Stimulated activated CD4-positive, alpha-beta T cell treated with anti-CD3 and anti-CD28 coated beads, Interleukin-15, amount 100 ng/mL, for 48 hours (primary cell): Measurements from ENCODE around the gene GLCE.
"Not testable (repeated sequence)": the region's sequence is repeated elsewhere in the genome, so short reads cannot be mapped to it uniquely, and the experiment has no call there.

Experiments
- DNase-seq, 2 donors: peaks; one replicate each; pipeline ENCODE4 v3.0.0-alpha.2; 2020; ENCODE audit warnings: low read depth in 2 of 2

Gene GLCE

DNA sequence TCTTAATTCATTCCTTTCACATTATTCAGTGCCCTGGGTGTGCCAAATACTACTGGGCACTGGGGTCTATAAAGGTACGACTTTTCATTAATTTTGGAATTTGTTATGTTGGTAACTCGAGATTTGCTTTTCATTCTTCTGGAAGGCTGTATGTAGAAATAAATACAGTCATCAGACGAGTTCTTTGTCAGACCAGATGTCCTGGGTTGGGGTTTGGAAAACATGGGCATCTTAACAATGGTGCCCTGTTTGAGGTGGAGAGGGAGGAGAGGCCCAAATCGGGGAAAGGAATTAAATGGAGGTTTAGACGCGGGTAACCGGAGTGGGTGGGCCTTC lies 662 bp upstream of the GLCE start:
- DNase-seq = no peak

DNA sequence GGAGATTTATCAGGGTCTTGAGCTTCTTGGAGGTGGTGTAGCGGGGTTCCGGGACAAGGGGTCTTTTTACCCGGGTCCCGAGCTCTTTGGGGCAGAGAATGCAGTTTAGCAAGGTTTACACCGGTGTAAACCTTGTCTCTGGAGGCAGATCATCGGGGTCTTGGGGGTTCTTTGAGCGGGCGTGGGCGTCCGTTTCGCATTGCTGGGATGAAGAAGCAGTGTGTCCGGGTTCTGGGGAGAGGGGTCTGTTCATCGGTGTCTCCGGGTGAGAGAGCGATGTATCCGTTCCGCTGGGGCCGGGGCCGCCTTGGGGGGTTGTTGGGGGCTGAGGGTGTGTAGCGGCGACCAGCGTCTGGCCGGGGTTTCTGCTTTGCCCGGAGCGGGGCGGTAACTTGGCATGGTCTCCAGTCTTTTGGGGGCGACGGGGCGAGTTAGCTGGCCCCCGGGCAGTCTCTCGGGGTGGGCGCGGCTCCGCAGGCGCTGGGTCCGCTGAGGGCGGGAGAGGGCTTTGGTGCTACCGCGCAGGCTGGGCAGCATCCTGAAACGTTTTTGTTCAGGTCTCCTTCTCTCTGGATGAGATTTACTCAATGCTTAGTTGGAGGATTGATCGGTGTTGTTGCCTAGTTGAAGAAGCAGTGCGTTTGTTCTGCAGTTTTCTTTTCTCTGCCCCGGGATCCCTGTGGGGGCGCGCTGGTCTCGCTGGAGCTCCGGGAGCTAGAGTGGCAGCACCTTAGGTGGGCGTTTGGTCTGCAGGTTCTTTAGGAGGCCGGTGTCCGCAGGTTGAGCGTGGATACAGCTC lies 843 bp downstream of the GLCE start:
- peak in 1 of 2 donors; percentile 3 for DNase-seq

DNA sequence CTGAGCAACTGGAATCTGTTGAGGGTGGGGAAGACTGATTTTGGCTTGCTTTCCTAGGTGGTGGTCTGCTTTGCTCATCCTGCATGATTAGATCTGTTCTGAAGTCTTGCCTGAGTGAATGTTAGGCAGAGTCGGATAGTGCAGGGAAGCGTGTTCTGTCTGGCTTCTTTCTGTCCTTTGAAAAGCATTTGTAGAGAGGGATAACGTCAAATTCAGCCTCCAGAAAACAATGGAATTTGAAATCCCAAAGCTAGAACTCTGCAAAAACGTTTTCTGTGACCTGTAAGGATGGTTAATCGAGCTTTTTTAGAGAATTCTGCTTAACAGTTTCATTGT lies 1.4 kb downstream of the GLCE start:
- DNase-seq = no peak

DNA sequence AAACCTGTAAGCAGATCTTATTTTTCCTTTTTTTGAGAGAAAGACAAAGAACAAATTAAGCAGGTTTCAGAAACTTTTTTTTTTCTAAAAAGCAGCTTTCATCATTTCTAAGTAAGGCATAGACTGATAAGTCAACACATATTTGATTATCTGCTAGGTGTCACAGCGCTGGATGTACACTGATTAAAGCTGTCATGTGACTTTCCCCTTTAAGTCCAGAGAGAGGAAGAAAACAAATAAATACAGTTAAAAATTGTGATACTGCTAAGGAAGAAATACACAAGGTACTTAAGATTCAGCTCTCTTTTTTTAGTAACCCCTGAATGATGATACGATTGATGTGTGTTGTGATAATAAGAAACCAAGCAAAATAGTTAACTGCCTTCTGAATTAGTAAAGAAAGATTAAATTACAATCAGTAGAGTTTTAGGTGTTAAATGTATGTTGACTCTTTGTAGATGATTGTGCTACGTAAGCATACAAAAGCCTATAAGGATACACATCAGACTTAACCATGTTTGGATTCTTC lies 2.8 kb downstream of the GLCE start:
- no peak for DNase-seq

- DNase-seq = no peak
These were observed 4.6 kb downstream of the GLCE start for GRCh38 chr15:69164807-69165636.

GRCh38 chr15:69165637-69166025 lies 5.2 kb downstream of the GLCE start:
- no peak for DNase-seq

DNA sequence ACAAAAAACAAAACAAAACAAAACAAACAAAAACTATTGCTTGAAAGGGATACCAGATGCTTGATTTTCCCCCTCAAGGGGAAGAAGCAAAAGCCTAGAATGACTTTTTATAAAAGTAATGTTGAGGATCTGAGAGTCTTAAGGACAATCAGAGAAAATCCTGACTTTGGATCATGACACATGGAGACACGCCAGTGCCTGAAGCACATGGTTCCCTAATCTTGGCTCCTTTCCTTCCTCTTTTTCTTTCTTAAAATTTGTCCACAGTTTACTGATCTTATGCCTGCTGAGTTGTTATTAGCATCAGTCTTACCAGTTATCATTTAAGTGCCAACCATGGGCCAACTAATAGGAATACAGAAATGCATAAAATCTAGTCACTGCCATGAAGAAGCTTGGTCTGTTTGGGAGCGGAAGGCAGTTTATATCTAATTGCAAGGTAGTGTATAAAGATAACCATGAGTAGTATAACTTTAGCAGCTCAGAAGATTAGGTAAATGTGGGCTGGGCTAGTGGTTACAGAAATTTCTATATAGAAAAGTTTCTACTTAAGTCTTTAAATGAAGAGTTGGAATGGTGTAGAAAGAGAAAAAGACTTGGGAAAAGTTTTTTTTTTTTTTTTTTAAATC lies 6.9 kb downstream of the GLCE start:
- DNase-seq = no peak

- not testable (repeated sequence) for DNase-seq
These were observed 7.9 kb downstream of the GLCE start for GRCh38 chr15:69168361-69168760.

GRCh38 chr15:69169540-69169939 lies 9.1 kb downstream of the GLCE start:
- not testable (repeated sequence) for DNase-seq

- no peak for DNase-seq
These were observed 10.2 kb downstream of the GLCE start for GRCh38 chr15:69170597-69170996.

- DNase-seq = no peak
These were observed 12.4 kb downstream of the GLCE start for GRCh38 chr15:69172847-69173246.

GRCh38 chr15:69175536-69175935 lies 15.1 kb downstream of the GLCE start:
- no peak for DNase-seq

GRCh38 chr15:69181424-69181823 lies 21.0 kb downstream of the GLCE start:
- no peak for DNase-seq

DNA sequence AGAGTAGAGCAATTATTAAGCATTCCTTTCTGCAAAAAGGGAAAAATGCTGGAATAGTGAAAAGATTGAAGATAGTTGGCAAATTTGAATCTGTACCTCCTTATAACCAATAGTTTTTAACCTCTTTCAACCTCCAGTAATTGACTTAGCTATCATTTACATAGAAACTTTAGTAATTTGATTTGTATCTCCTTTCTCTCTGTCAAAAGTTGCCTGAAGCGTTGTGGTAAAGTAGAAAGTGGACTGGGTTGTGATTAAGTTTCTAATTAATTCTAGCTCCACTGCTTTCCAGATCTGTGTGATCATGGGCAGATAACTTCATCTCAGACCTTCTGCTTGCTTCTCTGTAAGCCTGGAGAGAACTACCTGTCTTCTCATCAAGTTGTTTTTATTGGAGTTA lies 24.8 kb downstream of the GLCE start:
- DNase-seq = no peak

DNA sequence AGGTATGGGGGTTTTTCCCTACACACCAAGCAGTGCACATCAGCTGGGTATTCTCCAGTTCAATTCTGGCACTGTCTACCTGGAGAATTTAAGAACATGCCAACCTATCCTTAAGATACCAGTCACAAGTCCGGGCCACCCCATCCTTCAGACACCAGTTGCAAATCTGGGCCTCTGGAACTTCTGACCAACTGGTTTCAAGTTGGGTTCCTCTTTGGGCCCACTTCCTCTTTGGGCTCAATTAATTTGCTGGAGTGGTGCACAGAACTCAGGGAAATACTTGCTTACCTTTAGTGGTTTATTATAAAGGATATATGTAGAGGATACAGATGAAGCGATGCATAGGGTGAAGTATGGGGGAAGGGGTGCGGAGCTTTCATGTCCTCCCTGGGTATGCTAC lies 25.3 kb downstream of the GLCE start:
- DNase-seq = no peak

DNA sequence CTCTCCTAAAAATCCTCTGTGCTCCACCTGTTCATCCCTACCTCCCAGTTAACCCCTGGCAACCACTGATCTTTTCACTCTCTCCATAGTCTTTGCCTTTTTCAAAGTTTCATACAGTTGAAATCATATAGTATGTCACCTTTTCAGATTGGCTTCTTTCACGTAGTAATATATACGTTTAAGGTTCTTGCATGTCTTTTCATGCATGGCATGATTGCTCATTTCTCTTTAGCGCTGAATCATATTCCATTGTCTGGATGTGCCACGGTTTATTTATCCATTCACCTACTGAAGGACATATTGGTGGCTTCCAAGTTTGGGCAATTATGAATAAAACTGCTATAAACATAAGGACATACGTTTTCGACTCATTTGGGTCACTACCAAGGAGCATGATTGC lies 28.7 kb downstream of the GLCE start:
- DNase-seq = no peak

GRCh38 chr15:69190091-69190490 lies 29.7 kb downstream of the GLCE start:
- no peak for DNase-seq

DNA sequence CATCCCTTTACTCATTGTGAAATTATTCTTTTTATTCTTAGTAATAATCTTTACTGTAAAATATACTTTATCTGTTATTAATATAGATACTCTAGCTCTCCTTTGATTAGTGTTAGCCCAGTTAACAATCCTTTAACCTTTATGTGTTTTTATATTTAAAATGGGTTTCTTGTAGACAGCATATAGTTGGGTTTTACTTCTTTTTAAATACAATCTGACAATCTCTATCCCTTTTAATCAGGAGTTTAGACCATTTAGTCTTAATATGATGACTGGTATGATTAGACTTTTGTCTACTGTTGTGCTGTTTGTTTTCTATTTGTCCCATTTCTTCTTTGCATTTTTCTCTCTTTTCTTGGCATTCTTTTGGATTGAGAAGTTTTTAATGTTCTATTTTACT lies 30.1 kb downstream of the GLCE start:
- no peak for DNase-seq

- DNase-seq = no peak
These were observed 33.8 kb downstream of the GLCE start for GRCh38 chr15:69194025-69194827.

DNA sequence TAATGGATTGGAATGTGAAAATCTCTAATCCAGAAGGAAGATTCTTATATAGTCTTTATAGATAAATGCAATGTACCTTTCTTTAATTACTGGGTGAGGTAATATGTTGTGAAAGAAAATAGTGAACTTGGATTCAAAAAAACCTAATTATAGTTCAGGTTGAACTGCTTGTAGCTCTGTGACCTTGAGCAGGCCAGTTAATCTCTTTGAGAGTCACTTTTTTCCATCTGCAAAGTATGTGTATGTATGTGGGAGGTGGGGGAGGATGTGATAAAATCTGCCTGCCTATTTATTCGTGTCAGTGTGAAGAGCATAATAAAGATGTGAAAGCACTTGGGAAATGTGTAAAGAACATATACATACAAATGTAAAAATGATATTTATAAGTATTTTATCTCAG lies 34.4 kb downstream of the GLCE start:
- DNase-seq = no peak

GRCh38 chr15:69200832-69201745 lies 40.7 kb downstream of the GLCE start:
- DNase-seq = no peak
